ENCODE results near the gene BAX.

BAX gene

DNA sequence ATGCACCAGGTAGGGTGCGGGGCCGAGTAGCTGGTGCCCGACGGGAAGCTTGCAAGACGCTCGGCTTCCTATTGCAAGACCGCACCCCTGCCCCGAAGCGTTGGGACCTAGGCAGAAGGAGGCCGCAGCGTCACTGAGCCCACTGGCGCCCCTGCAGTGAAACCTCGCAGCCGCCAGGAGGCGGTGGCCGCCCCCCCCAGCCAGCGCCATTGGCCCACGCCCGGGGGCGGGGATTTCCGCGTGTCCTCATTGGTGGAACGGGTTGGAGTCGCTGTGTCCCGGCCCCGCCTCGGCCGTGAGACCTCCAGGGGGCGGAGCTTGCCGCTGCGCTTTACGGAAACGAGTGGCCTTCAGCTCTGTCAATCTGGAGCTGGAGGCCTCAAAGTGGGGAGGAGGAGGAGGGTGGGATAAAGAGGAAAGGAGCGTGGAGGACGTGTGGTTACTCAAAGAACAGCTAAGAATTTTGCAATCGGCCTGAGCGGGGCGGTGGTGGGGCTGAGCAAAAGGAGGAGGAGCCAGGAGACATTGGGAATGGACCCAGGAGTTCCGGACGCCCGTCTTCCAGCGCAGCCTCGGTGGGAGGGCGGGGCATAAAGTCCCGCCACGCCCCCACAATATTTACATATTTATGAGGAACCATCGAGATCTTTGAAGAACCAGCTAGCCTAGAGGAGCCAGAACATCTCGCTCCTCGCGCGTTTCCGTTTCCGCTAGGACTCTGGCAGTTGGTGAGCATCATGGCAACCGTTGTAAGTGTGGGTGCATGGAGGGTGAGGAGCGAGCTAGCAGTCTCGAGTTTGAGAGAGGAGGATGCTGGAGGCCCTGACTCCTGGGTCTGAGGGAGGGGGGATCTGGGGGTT lies 38.7 kb downstream of the BAX start, which contains the start of the genes GYS1 and RUVBL2:
GYS1 (minus strand) TSS at position 135 of the 860 bp plus-strand sequence. CDS start 197 bp downstream, outside the sequence.
RUVBL2 (plus strand) TSS at position 713 of the 860 bp plus-strand sequence; CDS start at position 738, 25 bp downstream.
- TF ChIP-seq, protein P1, sequence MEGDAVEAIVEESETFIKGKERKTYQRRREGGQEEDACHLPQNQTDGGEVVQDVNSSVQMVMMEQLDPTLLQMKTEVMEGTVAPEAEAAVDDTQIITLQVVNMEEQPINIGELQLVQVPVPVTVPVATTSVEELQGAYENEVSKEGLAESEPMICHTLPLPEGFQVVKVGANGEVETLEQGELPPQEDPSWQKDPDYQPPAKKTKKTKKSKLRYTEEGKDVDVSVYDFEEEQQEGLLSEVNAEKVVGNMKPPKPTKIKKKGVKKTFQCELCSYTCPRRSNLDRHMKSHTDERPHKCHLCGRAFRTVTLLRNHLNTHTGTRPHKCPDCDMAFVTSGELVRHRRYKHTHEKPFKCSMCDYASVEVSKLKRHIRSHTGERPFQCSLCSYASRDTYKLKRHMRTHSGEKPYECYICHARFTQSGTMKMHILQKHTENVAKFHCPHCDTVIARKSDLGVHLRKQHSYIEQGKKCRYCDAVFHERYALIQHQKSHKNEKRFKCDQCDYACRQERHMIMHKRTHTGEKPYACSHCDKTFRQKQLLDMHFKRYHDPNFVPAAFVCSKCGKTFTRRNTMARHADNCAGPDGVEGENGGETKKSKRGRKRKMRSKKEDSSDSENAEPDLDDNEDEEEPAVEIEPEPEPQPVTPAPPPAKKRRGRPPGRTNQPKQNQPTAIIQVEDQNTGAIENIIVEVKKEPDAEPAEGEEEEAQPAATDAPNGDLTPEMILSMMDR (IDR thresholded peaks at IDR 0.05; ENCODE audit: extremely low read depth, missing control alignments), result peak; percentile 78
- peak; percentile 98 for DNase-seq (ENCODE audit: low spot score)

DNA sequence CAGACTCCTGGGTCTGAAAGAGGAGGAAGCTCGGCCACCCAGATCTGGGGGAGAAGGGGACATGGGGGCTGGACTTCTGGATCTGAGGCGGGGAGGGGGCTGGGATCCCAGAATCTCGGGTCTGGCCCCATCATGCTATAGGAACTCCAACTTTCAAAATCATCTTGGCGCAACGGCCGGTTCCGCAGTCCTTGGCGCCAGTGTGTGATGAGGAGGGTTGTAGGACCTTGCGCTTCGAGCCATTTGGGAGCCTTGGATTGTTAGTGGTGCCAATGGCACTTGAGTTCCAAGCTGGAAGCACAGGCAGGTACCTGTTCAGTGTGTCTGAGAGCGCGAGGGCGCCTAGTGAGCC lies 39.3 kb downstream of the BAX start:
- TF ChIP-seq, protein P1 (IDR thresholded peaks at IDR 0.05; ENCODE audit: extremely low read depth, missing control alignments), result no peak
- DNase-seq (ENCODE audit: low spot score), result no peak

- TF ChIP-seq, protein P1 (IDR thresholded peaks at IDR 0.05; ENCODE audit: extremely low read depth, missing control alignments), result peak; percentile 67
- peak; percentile 57 for DNase-seq (ENCODE audit: low spot score)
These were observed 43.3 kb downstream of the BAX start for GRCh38 chr19:48997972-48998371.

GRCh38 chr19:48999481-49000325 lies 45.0 kb downstream of the BAX start:
- TF ChIP-seq, protein P1 (IDR thresholded peaks at IDR 0.05; ENCODE audit: extremely low read depth, missing control alignments), result peak; percentile 41
- peak; percentile 60 for DNase-seq (ENCODE audit: low spot score)

DNA sequence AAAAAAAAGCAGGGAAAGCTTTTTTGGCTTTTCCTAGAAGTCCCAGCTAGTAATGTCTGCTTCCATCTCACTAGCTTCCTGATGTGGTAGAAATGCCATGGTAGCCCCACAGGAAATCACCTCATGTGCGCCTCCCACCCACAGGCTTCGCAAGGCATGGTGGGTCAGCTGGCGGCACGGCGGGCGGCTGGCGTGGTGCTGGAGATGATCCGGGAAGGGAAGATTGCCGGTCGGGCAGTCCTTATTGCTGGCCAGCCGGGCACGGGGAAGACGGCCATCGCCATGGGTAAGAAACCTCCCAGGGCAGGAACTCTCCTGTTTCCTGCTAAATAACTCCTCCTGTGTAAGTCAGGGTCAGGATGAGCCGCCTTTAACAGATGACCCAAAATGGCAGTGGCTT lies 49.5 kb downstream of the BAX start:
- TF ChIP-seq, protein P1 (IDR thresholded peaks at IDR 0.05; ENCODE audit: extremely low read depth, missing control alignments), result no peak
- DNase-seq (ENCODE audit: low spot score), result no peak

GRCh38 chr19:49004964-49005614 lies 50.4 kb downstream of the BAX start:
- DNase-seq (ENCODE audit: low spot score), result no peak
- TF ChIP-seq, protein P1 (IDR thresholded peaks at IDR 0.05; ENCODE audit: extremely low read depth, missing control alignments), result no peak
